ENCODE results near the gene LCK.

LCK gene

GRCh38 chr1:32321712-32322291, 70.7 kb downstream of the LCK start:
- DNase-seq (ENCODE audit: low read depth in 2 of 2): no peak

DNA sequence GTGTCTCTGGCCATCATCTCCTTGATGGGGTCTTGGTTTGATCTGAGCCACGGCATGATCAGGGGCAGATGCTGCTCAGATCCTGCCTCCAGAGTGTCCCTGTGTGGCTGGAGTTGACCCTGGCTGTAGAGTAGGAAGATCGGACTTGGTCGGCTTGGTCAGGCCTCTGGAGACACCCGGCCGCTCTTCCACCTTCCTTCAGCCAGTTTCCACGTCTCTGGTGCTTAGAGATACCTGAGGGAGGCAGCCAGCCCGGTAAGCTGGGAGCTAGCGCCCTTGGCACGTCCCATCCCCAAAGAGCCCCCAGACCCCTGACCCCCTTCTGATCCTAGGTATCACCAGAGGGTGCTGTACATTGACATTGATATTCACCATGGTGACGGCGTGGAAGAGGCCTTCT, 76.1 kb downstream of the LCK start:
- DNase-seq (ENCODE audit: low read depth in 2 of 2): no peak

GRCh38 chr1:32329931-32330466, 78.9 kb downstream of the LCK start:
- no peak for DNase-seq (ENCODE audit: low read depth in 2 of 2)

DNA sequence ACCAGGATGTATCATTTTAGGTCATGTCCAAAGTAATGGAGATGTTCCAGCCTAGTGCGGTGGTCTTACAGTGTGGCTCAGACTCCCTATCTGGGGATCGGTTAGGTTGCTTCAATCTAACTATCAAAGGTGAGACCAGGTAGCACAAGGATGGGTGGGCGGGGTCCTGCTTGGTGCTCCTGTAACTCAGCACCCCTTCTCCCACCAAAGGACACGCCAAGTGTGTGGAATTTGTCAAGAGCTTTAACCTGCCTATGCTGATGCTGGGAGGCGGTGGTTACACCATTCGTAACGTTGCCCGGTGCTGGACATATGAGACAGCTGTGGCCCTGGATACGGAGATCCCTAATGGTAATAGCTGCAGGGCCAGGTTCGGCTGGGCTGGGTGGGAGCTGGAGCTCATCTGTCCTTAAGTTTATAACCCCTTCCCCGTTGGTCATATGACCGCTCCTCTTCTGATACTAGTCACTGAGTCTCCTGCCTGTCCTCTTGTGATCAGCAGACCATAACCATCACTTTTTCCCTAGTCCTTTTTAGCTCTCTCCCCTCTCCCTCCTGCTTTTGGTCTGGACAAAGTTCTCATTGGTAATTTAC, 79.6 kb downstream of the LCK start:
- no peak for DNase-seq (ENCODE audit: low read depth in 2 of 2)

GRCh38 chr1:32331549-32331948, 80.5 kb downstream of the LCK start:
- no peak for DNase-seq (ENCODE audit: low read depth in 2 of 2)

DNA sequence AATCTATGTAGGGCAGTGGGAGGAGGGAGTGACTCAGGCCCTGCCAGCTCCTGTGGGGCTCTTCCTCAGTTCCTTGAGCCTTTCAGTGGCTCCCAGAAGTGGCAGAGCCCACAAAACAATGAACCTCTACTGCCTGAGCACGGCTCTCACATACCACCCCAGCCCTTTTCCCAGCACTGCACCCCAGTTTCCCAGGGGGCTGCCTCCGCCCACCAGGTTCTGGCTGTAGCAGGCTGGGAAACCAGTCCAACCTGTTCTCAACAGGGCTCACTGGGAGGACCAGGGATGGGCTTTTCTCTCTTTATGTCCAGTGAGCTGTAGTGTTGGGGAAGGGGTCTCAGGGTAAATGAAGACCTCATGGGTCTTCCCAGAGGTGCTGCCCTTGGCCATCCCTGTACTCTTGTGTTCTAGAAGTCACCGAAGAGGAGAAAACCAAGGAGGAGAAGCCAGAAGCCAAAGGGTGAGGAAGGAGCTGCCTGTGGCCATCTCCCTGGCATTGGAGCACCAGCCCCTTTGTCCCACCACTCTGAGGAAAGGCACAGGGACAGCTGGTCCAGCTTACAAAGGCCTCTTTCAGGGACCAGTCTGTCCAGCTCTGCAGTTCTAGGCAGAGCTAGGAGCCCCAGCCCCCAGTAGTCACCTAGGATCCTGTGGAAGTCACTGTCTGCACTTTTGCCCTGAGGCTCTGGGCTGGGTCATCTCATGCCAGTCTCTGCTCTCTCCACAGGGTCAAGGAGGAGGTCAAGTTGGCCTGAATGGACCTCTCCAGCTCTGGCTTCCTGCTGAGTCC, 81.4 kb downstream of the LCK start:
- DNase-seq (ENCODE audit: low read depth in 2 of 2): no peak

GRCh38 chr1:32333251-32333963, 82.3 kb downstream of the LCK start:
- no peak for DNase-seq (ENCODE audit: low read depth in 2 of 2)

DNA sequence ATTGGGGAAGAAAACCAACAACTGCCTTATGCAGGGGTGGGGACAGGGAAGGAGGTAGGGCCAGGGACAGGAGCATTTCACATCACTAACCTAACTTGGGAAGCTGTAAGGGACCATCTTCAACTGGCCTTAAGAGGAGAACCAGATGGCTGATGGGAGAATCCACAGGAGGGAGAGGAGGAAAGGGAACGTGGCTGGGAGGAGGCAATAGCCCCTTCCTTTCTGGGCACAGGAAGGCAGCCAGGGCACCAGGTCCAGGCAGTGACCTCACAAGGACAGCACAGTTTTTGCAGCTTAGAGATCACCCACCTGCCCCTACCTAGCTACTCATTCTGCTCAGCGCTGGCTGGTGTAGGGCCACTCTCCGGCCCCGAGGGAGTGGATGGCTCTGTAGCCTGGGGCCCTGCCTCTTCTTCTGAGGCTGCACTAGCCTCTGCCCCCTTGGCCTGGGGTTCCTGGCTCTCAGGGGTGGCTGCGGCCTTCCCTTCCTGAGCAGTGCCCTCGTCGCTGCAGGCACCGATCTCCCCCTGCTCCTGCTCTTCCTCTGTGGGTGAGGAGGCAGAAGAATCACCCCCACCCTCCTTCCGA, 83.3 kb downstream of the LCK start:
- no peak for DNase-seq (ENCODE audit: low read depth in 2 of 2)

GRCh38 chr1:32334864-32335534, 83.9 kb downstream of the LCK start:
- no peak for DNase-seq (ENCODE audit: low read depth in 2 of 2)

- DNase-seq (ENCODE audit: low read depth in 2 of 2): no peak
Measured at GRCh38 chr1:32335535-32335789, 84.4 kb downstream of the LCK start.

Measured in fibroblast of skin of left biceps (primary cell).